NCI-H526 treated with DMSO at 0.1 percent for 48 hours (cell line): ENCODE results near the gene MYPOP.
A peak's percentile ranks its signal among the peaks of the same experiment; 100 is the strongest.

Experiments
- DNase-seq: peaks from one replicate; lab custom pipeline; 2025; lab: John Stamatoyannopoulos, UW

The MYPOP gene

GRCh38 chr19:45863840-45864628, 38.4 kb downstream of the MYPOP start, which contains the start of gene FOXA3:
FOXA3 (plus strand) TSS chr19:45864326; CDS start chr19:45864457, 131 bp downstream.
- peak; percentile 18 for DNase-seq

- DNase-seq: no peak
Measured at GRCh38 chr19:45863335-45863839, 39.0 kb downstream of the MYPOP start.

- peak; percentile 96 for DNase-seq
Measured at GRCh38 chr19:45862564-45863334, 39.7 kb downstream of the MYPOP start, which contains the start of gene SYMPK. SYMPK (minus strand) TSS chr19:45863147; CDS start chr19:45854495, 8,652 bp downstream.

GRCh38 chr19:45862271-45862563, 40.2 kb downstream of the MYPOP start:
- no peak for DNase-seq

- no peak for DNase-seq
Measured at GRCh38 chr19:45860359-45861259, 41.8 kb downstream of the MYPOP start.

- no peak for DNase-seq
Measured at GRCh38 chr19:45854167-45854778, 48.1 kb downstream of the MYPOP start.

GRCh38 chr19:45852983-45853382, 49.4 kb downstream of the MYPOP start:
- DNase-seq: no peak

- no peak for DNase-seq
Measured at GRCh38 chr19:45852145-45852750, 50.2 kb downstream of the MYPOP start.

GRCh38 chr19:45848922-45849321, 53.5 kb downstream of the MYPOP start:
- no peak for DNase-seq

- no peak for DNase-seq
Measured at GRCh38 chr19:45847663-45848062, 54.8 kb downstream of the MYPOP start.

GRCh38 chr19:45842198-45842597, 60.2 kb downstream of the MYPOP start:
- no peak for DNase-seq
